Hippocampal formation (tissue), 2 donors: Measurements from ENCODE around the gene PLCG1.
A peak's percentile ranks its signal among the peaks of the same experiment; 100 is the strongest.

Experiments
- DNase-seq, 2 donors: peaks; one replicate each; lab custom pipeline; 2025; lab: John Stamatoyannopoulos, UW

PLCG1 gene

GRCh38 chr20:41142245-41142644 is 4.9 kb downstream of the PLCG1 start:
- no peak for DNase-seq

DNA sequence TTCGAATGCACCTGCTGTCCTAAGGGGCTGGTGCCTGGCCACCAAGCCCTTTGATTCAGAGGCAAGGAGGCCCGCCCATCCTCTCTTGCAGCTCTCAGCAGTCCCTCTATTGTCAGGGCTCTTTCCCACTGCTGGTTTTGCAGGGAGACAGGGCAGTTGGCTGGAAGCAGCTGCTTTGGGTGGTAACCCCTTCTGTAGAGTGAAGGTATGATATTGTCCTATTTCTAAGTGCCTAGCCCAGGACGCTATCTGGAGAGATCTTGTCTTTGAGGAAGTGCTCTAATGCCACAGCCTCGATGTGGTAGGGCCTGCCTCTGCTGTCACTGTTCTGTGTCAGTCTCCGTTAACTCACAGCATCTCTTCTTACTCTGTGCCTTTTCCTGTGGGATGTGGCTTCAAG is 5.6 kb downstream of the PLCG1 start:
- DNase-seq: no peak

- no peak for DNase-seq
Measured at GRCh38 chr20:41143354-41143753, 6.0 kb downstream of the PLCG1 start.

GRCh38 chr20:41145317-41145716 is 8.0 kb downstream of the PLCG1 start:
- no peak for DNase-seq

DNA sequence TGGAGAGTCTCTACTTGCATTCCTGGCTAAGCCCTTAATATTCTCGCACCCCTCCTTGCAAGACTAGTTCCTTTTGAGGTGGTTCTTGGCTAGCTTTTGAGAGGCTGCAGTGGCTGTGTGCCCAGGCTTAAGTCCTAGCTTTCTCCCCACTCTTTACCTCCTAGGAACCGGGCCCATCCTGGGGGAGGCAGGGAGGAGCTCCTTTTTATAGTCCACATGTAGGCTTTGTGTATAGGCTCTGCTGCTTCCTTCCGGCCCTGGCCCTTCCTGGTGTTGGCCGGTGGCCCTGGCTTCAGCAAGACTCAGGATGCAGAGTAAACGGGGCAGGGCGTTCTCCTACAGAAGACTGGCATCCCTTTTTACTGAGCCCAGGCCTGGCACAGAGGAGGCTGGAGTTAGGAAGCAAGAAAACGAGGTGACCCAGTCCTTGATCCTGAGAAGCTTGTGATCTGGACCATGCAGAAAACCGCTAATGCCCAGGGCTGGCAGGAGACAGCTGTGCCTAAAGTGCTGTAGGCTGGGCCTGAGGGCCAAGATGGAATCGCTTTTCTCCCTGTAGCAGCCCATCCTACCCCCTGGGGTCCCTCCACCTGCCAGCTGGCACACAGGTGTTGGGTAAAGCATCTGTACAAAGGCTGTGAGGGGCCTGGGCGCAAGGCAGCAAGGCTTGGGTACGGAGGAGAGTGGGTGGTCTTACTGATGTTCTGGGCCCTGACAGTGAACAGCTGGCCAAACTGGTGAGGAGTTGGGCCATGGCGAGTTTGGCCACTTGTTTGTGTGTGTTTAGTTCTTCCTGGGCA is 8.7 kb downstream of the PLCG1 start:
- DNase-seq: peak; percentile 23 to 39

DNA sequence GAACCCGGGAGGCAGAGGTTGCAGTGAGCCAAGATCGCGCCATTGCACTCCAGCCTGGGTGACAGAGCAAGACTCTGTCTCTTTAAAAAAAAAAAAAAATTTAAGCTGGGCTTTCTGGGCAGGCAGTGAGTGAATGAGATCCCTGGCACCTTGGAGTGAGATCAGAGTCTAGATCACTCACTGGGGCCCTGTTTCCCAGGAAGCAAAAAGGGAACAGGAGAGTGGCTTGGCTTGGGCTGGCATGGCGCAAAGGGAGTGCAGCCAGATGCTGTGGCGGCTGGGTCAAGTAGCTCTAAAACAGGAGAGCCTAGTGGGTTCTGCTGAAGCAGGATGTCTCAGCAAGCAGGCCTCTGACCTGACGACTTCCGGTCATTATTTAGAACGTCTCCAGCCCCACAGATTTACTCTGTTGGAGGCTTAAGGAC is 10.4 kb downstream of the PLCG1 start:
- peak; percentile 20 to 27 for DNase-seq

GRCh38 chr20:41148942-41149341 is 11.6 kb downstream of the PLCG1 start:
- no peak for DNase-seq

- no peak for DNase-seq
Measured at GRCh38 chr20:41150664-41151063, 13.3 kb downstream of the PLCG1 start.

- no peak for DNase-seq
Measured at GRCh38 chr20:41151134-41151869, 14.0 kb downstream of the PLCG1 start.

GRCh38 chr20:41152108-41152757 is 14.9 kb downstream of the PLCG1 start:
- no peak for DNase-seq

DNA sequence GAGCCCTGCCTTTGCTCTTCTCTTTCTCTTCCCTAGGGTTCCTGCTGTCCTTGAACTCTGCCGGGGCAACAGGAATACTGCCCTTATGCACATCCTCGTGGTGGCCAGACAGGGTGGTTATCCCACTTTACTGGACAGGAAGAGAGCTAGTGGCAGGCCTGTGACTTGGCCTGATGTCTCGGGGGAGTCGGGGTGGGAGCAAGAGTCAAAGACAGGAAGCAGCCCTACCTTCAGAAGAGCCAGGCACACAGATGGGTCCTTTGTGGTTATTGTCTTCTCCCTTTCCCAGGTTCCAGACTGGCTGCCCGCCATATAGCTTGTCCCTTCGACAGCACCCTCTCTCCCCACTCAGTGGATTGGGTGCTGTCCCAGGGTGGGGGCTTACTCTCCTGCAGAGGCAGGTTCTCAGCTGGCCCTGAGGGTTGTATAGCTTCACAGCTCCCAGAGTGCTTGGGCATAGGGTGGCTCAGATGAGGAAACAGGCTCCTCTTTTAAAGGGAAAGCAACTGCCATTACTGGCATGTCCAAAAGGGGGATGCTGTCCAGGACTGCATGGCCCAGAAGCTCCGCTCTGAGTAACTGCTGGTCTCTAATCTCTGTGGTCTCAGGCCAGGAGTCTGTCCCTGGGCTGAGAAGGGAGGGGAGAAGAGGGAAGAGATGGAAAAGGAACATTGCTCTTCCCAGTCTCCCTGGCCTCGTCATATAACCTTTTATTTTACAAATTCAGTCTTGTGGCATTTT is 17.3 kb downstream of the PLCG1 start:
- DNase-seq: no peak

DNA sequence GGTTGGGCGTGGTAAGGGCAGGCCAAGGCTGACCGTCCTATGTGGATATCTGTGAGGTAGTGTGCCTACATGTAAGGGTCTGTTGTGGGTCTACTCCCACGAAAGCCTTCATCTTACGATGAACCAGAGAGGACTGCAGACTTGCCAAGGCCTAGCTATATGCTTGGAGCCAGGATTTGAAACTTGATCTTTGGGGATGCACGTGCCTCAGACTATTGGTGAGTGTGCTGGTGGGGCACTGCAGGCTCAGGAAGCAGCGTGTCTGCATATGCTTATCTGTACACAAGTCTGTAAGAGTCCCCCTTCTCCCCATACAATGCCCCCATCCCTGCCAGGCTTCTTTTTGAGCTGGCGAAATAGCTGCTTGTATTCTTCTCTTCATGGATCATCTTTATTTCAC is 17.9 kb downstream of the PLCG1 start:
- DNase-seq: no peak

DNA sequence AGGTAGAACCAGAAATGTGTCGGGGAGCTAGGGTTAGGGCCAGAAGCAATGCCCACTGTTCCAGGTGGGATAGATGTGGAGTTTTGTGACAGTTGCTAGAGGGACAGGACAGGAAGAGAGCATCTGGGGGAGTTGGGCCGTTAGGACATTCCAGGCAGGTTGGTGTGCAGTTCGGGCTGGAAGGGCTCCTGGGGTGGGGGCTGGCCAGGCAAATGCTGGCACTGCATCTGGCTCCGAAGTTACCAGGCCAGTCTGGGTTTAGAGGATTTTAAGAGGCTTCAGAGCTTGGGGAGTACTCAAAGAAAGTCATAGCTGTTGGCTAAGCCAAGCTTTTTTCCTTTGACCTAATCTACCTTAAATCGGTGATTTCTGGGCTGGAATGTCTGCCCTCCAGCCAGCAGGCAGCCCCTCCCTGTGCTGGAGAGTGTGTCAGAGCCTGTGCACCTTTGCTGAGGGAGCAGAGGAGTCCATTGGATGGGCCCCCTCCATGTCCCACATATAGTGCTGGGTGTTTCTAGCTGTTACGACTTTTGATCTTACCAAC is 20.8 kb downstream of the PLCG1 start:
- DNase-seq: no peak

DNA sequence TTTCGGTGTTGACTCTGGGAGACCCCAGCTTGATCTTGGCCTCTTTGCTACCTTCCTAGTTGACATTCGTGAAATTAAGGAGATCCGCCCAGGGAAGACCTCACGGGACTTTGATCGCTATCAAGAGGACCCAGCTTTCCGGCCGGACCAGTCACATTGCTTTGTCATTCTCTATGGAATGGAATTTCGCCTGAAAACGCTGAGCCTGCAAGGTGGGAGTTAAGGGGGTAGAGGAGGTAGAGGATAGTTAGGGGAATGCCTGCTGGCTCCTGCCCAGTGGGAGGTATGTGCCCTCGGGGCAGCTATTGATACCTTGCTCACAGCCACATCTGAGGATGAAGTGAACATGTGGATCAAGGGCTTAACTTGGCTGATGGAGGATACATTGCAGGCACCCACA is 22.2 kb downstream of the PLCG1 start:
- no peak for DNase-seq

- no peak for DNase-seq
Measured at GRCh38 chr20:41160686-41161085, 23.3 kb downstream of the PLCG1 start.

GRCh38 chr20:41161886-41162285 is 24.5 kb downstream of the PLCG1 start:
- peak in 1 of 2 donors; percentile 21 for DNase-seq

DNA sequence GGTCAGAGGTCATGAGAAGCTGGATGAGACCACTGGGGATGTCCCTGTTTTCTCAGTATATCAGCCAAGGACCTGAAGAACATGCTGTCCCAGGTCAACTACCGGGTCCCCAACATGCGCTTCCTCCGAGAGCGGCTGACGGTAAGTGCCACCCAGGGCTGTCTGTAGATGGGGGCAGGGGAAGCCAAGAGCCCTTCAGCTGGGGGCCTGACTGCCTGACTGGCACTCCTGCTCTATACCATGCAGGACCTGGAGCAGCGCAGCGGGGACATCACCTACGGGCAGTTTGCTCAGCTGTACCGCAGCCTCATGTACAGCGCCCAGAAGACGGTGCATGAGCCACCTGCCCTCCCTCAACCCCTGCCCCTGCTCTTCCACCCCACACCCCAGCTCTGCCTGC is 25.1 kb downstream of the PLCG1 start:
- DNase-seq: no peak

DNA sequence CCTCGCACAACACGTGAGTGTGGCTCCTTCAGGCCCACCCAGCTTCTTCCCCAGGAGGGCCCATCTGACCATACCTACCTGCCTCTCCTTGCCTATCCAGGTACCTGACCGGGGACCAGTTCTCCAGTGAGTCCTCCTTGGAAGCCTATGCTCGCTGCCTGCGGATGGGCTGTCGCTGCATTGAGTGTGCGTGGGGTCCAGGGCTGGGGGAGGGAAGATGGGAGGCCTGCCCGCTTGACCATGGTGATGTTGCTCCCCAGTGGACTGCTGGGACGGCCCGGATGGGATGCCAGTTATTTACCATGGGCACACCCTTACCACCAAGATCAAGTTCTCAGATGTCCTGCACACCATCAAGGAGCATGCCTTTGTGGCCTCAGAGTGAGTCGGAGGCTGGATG is 26.5 kb downstream of the PLCG1 start:
- DNase-seq: no peak

DNA sequence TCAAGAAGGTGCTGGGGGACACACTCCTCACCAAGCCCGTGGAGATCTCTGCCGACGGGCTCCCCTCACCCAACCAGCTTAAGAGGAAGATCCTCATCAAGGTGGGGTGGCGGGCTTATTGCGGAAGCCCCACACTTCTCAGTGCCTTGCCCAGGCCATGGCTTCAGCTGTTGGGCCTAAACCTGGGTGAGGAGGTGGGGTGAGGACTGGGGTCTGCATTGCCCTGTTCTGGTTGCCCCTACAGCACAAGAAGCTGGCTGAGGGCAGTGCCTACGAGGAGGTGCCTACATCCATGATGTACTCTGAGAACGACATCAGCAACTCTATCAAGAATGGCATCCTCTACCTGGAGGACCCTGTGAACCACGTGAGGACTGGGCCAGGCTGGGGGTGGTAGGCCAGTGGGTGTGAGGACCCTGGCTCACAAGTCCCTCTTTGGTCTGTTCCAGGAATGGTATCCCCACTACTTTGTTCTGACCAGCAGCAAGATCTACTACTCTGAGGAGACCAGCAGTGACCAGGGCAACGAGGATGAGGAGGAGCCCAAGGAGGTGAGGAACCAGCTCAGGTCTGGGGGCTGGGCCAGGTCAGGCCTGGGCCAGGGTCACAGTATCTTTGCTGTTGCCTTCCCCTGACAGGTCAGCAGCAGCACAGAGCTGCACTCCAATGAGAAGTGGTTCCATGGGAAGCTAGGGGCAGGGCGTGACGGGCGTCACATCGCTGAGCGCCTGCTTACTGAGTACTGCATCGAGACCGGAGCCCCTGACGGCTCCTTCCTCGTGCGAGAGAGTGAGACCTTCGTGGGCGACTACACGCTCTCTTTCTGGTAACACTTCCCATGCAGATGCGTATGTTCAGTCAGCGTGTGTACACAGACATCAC is 27.9 kb downstream of the PLCG1 start:
- no peak for DNase-seq

DNA sequence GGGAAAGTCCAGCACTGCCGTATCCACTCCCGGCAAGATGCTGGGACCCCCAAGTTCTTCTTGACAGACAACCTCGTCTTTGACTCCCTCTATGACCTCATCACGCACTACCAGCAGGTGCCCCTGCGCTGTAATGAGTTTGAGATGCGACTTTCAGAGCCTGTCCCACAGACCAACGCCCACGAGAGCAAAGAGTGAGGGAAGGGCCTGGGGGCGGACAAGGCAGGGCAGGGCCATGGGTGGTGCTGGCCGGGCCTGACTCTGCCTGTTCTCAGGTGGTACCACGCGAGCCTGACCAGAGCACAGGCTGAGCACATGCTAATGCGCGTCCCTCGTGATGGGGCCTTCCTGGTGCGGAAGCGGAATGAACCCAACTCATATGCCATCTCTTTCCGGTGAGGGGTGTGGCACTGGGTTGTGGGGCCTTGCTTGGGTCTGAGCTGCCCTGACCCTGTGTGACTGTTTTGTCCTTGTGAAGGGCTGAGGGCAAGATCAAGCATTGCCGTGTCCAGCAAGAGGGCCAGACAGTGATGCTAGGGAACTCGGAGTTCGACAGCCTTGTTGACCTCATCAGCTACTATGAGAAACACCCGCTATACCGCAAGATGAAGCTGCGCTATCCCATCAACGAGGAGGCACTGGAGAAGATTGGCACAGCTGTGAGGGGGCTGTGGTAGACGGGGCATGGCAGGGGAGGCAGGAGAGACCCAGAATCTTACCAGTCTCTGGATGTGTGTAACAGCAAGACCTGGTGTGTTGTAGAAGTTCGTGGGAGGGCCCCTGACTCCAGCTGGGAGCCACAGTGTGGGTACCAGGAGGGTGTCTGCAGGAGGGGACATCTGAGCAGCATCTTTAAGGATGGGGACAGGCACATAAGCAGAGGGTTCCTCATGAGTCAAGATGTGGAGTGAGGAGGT is 29.1 kb downstream of the PLCG1 start:
- no peak for DNase-seq
